GM19372 (cell line): ENCODE results near the gene HIVEP3.

Experiments used
- ATAC-seq: cut with Tn5 transposase; IDR thresholded peaks from one replicate; pipeline ENCODE4 v1.9.1; 2021; ENCODE audit warnings: mild to moderate bottlenecking, low read depth, moderate library complexity; ENCODE audit not compliant: unreplicated experiment

The HIVEP3 gene

DNA sequence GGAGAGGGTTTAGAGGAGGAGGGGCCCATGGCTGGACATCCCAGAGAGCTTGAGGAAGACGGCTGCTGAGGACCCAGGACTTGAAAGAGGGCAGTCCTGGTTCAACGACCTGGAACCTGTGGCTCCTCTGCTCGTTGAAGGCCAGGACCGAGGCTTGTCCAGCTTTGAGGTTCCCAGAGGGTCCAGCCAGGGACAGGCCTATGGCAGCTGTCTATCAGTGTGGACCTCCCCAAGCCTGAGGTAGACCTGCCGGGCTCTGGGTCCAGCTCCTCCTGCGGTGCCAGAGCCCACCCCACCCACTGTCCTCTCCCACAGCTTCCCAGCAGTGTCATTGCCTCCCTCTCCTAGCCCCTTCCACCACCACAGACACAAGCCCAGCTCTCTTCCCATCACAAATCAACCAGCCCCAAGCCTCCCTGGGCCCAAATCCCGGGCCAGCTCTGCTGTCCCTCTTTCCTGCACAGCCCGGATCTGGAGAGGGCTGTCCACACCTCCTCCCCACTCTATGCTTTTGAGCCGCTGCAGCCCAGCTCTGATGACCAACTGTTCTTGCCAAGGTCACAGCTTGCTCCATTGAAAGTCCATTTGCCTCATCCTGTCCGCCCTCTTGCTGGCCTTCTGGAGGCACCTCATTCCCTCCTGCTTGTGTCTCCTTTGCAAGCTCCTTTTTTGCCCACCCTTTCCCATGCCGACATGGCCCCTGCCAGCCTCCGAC lies 385.5 kb downstream of the HIVEP3 start:
- ATAC-seq, result no peak

- ATAC-seq, result no peak
Measured at GRCh38 chr1:41532206-41532975, 386.3 kb downstream of the HIVEP3 start.

DNA sequence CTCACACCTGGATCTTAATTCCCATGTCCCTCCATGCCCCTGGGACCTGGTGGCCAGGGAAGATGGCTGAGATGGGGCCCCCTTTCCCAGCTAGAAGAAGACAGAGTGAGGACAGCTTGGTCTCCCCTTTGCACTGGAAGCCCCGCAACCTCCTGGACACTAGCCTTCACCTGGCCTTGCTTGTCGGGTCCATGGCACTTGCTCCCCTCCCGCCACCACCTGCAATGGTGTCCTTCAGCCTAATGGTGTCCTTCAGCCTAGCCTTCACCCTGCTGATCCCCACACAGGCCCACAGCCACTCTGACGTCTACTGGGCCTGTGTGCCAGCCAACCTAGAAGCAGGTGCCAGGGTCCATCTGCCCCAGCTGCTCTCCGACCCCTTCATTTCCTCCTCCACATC lies 388.3 kb downstream of the HIVEP3 start:
- ATAC-seq, result no peak

DNA sequence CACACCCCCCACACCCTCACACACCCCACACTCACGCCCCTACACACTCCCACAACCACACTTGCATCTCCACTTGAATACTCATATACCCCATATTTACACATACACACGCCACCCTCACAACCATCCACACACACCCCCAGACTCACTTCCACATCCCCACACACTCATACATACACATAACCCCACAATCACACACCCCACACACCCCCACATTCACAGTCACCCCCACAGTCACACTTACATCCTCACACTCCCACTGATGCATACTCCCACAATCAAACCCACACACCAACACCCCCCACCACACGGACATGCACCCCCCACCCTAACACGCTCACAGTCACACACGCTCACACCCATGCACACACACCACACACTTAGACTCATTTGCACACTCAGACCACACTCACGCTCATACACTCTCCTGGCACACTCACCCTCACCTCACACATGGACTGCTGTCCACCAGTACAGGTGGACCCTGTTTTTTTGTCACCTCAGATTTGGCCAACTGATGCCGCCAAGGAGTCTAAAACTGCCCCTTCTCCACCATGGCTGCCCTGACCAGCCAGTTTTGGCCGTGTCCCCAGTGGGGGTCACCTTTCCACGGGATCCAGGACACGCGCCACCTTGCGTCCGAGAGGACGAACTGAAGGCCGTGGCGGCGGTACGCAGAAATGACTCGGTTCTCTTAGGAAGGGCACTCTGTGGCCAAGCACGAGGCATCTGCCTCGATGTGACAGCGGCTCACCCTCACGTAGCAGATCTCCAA lies 388.9 kb downstream of the HIVEP3 start:
- ATAC-seq, result no peak

DNA sequence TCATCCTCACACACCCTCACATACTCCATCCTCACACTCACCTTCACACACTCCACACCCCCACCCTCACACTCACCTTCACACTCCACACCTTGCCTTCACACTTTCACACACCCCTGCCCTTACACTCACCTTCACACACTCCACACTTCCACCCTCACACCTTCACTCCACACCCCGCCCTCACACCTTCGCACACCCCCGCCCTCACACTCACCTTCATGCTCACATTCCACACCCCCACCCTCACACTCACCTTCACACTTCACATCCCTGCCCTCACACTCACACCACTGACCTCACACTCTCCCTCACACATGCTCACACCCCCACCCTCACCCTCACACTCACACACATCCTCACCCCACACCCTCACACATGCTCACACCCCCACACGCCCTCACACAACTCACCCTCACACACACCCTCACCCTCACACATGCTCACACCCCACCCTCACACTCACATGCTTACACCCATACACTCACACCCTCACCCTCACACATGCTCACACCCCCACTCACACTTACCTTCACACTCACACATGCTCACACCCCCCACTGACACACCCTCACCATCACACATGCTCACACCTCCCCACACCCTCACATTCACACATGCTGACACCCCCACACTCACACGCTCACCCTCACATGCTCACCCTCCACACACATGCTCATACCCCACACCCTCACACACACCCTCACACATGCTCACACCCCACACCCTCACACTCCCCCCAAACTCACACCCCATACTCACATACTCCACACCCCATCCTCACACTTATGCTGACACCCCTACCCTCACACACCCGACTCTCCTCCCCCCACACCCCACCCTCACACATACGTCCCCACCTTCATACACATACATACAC lies 389.8 kb downstream of the HIVEP3 start:
- ATAC-seq, result no peak

DNA sequence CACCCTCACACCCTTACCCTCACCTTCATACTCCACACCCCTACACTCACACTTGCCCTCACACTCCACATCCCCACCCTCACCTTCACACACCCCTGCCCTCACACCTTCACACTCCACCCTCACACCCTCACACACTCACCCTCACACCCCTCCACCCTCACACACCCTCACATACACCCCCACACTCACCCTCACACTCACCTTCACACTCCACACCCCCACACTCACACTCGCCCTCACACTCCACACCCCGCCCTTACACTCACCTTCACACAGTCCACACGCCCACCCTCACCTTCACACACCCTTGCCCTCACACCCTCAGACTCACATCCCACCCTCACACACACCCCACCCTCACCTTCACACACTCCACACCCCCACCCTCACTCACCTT lies 390.6 kb downstream of the HIVEP3 start:
- no peak for ATAC-seq

DNA sequence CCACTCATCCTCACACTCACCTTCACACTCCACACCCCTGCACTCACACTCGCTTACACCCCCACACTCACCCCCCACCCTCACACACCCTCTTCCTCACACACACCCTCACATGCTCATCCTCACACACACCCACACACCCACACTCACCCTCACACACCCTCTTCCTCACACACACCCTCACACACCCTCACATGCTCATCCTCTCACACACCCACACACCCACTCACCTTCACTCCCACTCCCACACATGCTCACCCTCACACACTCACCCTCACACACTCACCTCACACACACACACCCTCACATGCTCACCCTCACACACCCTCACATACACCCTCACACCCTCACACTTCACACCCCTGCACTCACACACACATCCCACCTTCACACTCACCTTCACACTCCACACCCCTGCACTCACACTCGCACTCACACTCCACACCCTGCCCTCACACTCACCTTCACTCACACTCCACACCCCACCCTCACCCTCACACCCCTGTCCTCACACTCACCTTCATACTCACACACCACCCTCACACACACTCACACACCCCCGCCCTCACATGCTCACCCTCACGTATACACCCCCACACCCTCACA lies 391.7 kb downstream of the HIVEP3 start:
- ATAC-seq, result no peak

- ATAC-seq, result no peak
Measured at GRCh38 chr1:41525891-41526587, 392.7 kb downstream of the HIVEP3 start.

- no peak for ATAC-seq
Measured at GRCh38 chr1:41524676-41525675, 393.7 kb downstream of the HIVEP3 start.

DNA sequence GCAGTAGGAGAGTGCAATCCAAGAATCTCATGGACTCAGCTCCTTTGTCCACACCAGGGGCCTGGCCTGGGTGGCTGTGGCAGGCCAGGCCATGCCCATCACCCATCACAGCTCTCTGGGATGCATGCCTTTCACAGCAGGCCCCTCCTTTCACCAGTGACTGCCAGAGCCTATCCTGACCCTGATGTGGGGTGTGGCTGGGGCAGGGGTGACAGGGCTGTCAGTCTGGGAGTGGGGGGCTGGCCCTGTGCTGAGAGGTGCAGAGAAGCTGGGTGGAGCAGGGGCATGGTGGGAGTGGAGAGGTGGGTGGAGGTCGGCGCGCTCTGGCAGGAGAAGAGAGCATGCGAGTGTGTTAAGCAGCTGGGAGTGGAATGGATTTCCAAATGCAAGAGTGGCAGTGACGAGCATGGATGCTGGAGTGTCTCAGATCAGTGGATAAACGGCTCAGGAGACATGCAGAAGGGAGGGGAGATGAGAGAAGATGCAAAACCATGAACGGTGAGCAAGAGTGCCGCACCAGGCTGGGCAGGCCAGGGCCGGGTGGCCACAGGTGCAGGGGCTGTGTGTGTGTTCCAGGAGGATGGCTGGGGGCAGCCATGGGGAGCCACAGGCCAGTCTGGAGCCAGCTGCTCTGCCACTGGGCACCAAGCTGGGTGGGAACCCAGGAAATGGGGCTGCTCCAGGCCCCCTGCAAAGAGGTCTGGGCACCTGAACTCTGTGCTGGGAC lies 394.6 kb downstream of the HIVEP3 start:
- ATAC-seq, result no peak

DNA sequence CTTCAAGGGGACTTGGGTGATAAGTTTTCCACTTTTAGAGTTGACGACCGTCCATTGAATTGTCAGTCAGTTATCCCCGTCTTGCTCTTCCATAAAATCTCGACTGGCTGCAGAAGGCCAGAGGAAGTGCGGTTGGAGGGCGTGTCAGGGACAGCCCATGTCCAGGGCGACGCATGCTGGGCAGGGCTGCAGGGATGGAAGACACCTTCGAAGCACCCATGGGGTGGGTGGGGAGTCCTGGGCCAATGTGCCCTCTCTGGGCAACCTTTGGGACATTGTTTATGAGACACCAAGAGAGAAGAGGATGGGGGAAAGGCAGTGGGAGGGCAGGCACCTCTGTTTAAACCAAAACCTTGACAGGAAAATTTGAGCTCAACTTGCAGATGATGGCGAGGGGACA lies 395.7 kb downstream of the HIVEP3 start:
- no peak for ATAC-seq

- no peak for ATAC-seq
Measured at GRCh38 chr1:41521766-41522165, 397.0 kb downstream of the HIVEP3 start.

GRCh38 chr1:41520951-41521752 lies 397.6 kb downstream of the HIVEP3 start:
- ATAC-seq, result no peak

GRCh38 chr1:41519667-41520066 lies 399.1 kb downstream of the HIVEP3 start:
- ATAC-seq, result no peak

DNA sequence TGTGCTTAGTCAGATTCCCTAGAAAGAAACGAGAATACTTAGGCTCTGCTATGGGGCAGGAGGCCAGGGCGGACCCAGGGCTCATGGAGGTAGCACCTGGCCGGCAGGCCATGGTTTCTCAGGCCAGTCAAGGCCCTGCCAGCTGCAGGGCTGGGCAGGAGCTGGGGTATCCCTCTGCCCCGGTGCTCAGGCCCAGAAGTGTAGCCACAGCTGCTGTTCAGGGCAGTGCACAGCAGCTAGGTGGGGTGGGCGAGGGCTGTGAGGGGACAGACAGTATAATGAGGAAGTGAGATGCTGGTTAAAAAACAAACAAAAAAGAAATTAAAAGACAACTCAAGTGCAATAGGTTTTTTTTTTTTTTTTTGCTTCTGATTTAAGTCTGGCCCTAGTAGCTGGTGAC lies 400.3 kb downstream of the HIVEP3 start:
- no peak for ATAC-seq

GRCh38 chr1:41517062-41517438 lies 401.7 kb downstream of the HIVEP3 start:
- ATAC-seq, result no peak
